B cell (primary cell): ENCODE measurements around the gene SNRK. TPM values are rescaled to one million over a fixed set of nuclear protein-coding genes. Genes with fewer than 3 reads are reported as not detected.
"Not testable (repeated sequence)": the region's sequence is repeated elsewhere in the genome, so short reads cannot be mapped to it uniquely, and the experiment has no call there.

Source experiments
- ATAC-seq: fragments of 200-7000 bp; cut with Tn5 transposase; one replicate; pipeline ENCODE4 v1.10.0; 2021; ENCODE audit warnings: low read depth, mild to moderate bottlenecking, moderate number of reproducible peaks, moderate library complexity
- CTCF ChIA-PET: fragments of 350-600 bp; sonication (Branson Sonifier 250); formaldehyde crosslinking; loops from one replicate; lab custom pipeline; 2021; ENCODE audit warnings: antibody characterized with exemption, inconsistent platforms; lab: Charles Lee
- POLR2A ChIA-PET: fragments of 350-600 bp; sonication (Branson Sonifier 250); formaldehyde crosslinking; loops from one replicate; lab custom pipeline; 2021; ENCODE audit warnings: antibody characterized with exemption; lab: Charles Lee
- DNase-seq: peaks from one replicate; pipeline ENCODE4 v3.0.0; 2013
- H2AFZ ChIP-seq: 2 replicates; pipeline ENCODE4 v1.6.1; 2012; ENCODE audit warnings: mild to moderate bottlenecking, low read depth, low read length; ENCODE audit not compliant: insufficient read depth, poor library complexity, severe bottlenecking
- H3K27ac ChIP-seq, 2 donors: 1 replicate in 1 of 2; 2 replicates in 1 of 2; pipeline ENCODE4 v1.5.1; 2012 to 2013; ENCODE audit warnings: low read length in 2 of 2, mild to moderate bottlenecking in 2 of 2, moderate library complexity in 1 of 2
- H3K27me3 ChIP-seq, 4 experiments: fragments of 200-600 bp in 1 of 4; sonication (generic) in 1 of 4; replicated peaks in 1 of 4; 1 replicate in 2 of 4; 2 replicates in 2 of 4; pipeline versions ENCODE4 v1.6.1 to v1.7.0; 2013 to 2016; ENCODE audit warnings: low read length in 3 of 4, mild to moderate bottlenecking in 2 of 4, mixed read lengths in 1 of 4, moderate library complexity in 1 of 4; ENCODE audit not compliant: insufficient read depth in 4 of 4, control insufficient read depth in 3 of 4; ENCODE audit errors: control extremely low read depth in 1 of 4
- H3K36me3 ChIP-seq, 2 experiments: replicated peaks in 1 of 2; 1 replicate in 1 of 2; 2 replicates in 1 of 2; pipeline versions ENCODE4 v1.6.1 to v1.7.1; 2013; ENCODE audit warnings: low read length in 1 of 2; ENCODE audit not compliant: insufficient read depth in 2 of 2, control insufficient read depth in 1 of 2; ENCODE audit errors: control extremely low read depth in 1 of 2, extremely low read depth in 1 of 2
- H3K4me1 ChIP-seq, 2 donors: fragments of 200-600 bp in 1 of 2; sonication (generic) in 1 of 2; 1 replicate in 1 of 2; 2 replicates in 1 of 2; pipeline versions ENCODE4 v1.5.1 to v1.6.1; 2013 to 2017; ENCODE audit warnings: low read length in 2 of 2; ENCODE audit not compliant: control insufficient read depth in 2 of 2, insufficient read depth in 2 of 2
- H3K4me2 ChIP-seq: replicated peaks from 2 replicates; pipeline ENCODE3; 2012; ENCODE audit warnings: mild to moderate bottlenecking, low read depth, low read length; ENCODE audit not compliant: poor library complexity, severe bottlenecking
- H3K4me3 ChIP-seq, 5 experiments: fragments of 200-600 bp in 1 of 5; sonication (generic) in 1 of 5; 1 replicate in 3 of 5; 2 replicates in 2 of 5; pipeline versions ENCODE4 v1.5.1 to v1.7.0; 2011 to 2016; ENCODE audit warnings: low read length in 4 of 5, mild to moderate bottlenecking in 4 of 5, low read depth in 2 of 5, control low read depth in 1 of 5, moderate library complexity in 1 of 5; ENCODE audit not compliant: insufficient read depth in 1 of 5; ENCODE audit errors: control extremely low read depth in 1 of 5, extremely low read depth in 1 of 5
- H3K79me2 ChIP-seq: fragments of 200-600 bp; sonication (generic); one replicate; pipeline ENCODE4 v1.6.0; 2016; ENCODE audit warnings: low read length; ENCODE audit not compliant: control insufficient read depth, insufficient read depth
- H3K9ac ChIP-seq: fragments of 200-600 bp; sonication (generic); 2 replicates; pipeline ENCODE4 v1.6.1; 2017; ENCODE audit warnings: mild to moderate bottlenecking, low read length, moderate library complexity
- H3K9me3 ChIP-seq, 3 donors: one replicate each; pipeline versions ENCODE4 v1.6.1 to v1.7.1; 2013; ENCODE audit warnings: low read length in 2 of 3; ENCODE audit not compliant: control insufficient read depth in 2 of 3, insufficient read depth in 1 of 3; ENCODE audit errors: control extremely low read depth in 1 of 3
- H4K20me1 ChIP-seq: 2 replicates; pipeline ENCODE4 v1.6.0; 2012; ENCODE audit warnings: mild to moderate bottlenecking, low read length; ENCODE audit not compliant: insufficient read depth, control insufficient read depth, poor library complexity, severe bottlenecking
- H3K27ac Mint-ChIP-seq: one replicate; pipeline ENCODE4 v1.8.0; 2021; ENCODE audit warnings: mixed read lengths
- H3K27me3 Mint-ChIP-seq: one replicate; pipeline ENCODE4 v1.8.0; 2021; ENCODE audit warnings: mixed read lengths
- H3K4me1 Mint-ChIP-seq: one replicate; pipeline ENCODE4 v1.8.0; 2021; ENCODE audit warnings: mixed read lengths
- H3K4me3 Mint-ChIP-seq: one replicate; pipeline ENCODE4 v1.8.0; 2021; ENCODE audit warnings: mixed read lengths
- H3K9me3 Mint-ChIP-seq: one replicate; pipeline ENCODE4 v1.8.0; 2022; ENCODE audit warnings: mixed read lengths; ENCODE audit not compliant: insufficient read depth
- EZH2 ChIP-seq: IDR thresholded peaks from 2 replicates; pipeline ENCODE4 v1.6.1; 2012; ENCODE audit warnings: borderline replicate concordance, low read depth, mild to moderate bottlenecking, moderate library complexity, low read length; ENCODE audit not compliant: insufficient read depth, poor library complexity, severe bottlenecking
- WGBS: methylation state at CpG from one replicate; pipeline ENCODE4 v1.1.5; 2013; ENCODE audit warnings: missing lambda C conversion rate; ENCODE audit not compliant: insufficient coverage; 5-methylcytosine and 5-hydroxymethylcytosine counted together
- intact Hi-C: fragments of 100-400 bp; cut with micrococcal nuclease; formaldehyde crosslinking; loops from one replicate; pipeline ENCODE4 v1.10.0; 2022
- polyA plus RNA-seq: library from polyadenylated mRNA; depleted of rRNA; stranded (reverse); fragments of >200 nt; gene quantifications from 2 replicates; pipeline ENCODE4 v1.2.3, GENCODE V29; 2012
- total RNA-seq, 2 donors: library from RNA; stranded (reverse); fragments of 120-200 nt in 1 of 2; gene quantifications; 1 replicate in 1 of 2; 2 replicates in 1 of 2; pipeline versions ENCODE4 v1.2.3 to v1.2.4, GENCODE V29; 2013 to 2022
- TF ChIP-seq, protein P1 (sequence below): fragments of 200-600 bp; IDR thresholded peaks from one replicate; pipeline ENCODE4 v1.8.0; 2022; ENCODE audit warnings: antibody characterized with exemption, mild to moderate bottlenecking

The SNRK gene
- total and polyA plus RNA-seq, 2 donors (not counting 1 experiment from before 2014, with no cell fraction given), result 17.8 to 46.7 TPM

- ChIA-PET CTCF (no interaction called here), POLR2A (no interaction called here)
- 92% methylated on average over 1 of the region's 4 CpGs for WGBS
- Histone ChIP-seq H2AFZ (no peak overlapping the region), H3K27ac (no peak overlapping the region), H3K36me3 (peaks cover 6 to 27% of the 10 kb centered on the region in 2 experiments), H3K79me2 (no peaks in the 10 kb centered on the region), H3K4me2 (no peak overlapping the region), H3K4me1 (no peaks in the 10 kb centered on the region), H3K9me3 (peaks cover 9 to 45% (median 22%) of the 10 kb centered on the region in 3 donors), H3K9ac (no peak overlapping the region), H3K4me3 (no peak overlapping the region), H3K27me3 (no peaks in the 10 kb centered on the region), H4K20me1 (no peaks in the 10 kb centered on the region)
- no peaks in the 10 kb centered on the region for H3K4me1 Mint-ChIP-seq
- ATAC-seq (no peak), DNase-seq (no peak)
- H3K27ac Mint-ChIP-seq, result no peak overlapping the region
- H3K27me3 Mint-ChIP-seq, result no peaks in the 10 kb centered on the region
- no peak overlapping the region for H3K4me3 Mint-ChIP-seq
- TF ChIP-seq EZH2, result no peak
- TF ChIP-seq, protein P1, sequence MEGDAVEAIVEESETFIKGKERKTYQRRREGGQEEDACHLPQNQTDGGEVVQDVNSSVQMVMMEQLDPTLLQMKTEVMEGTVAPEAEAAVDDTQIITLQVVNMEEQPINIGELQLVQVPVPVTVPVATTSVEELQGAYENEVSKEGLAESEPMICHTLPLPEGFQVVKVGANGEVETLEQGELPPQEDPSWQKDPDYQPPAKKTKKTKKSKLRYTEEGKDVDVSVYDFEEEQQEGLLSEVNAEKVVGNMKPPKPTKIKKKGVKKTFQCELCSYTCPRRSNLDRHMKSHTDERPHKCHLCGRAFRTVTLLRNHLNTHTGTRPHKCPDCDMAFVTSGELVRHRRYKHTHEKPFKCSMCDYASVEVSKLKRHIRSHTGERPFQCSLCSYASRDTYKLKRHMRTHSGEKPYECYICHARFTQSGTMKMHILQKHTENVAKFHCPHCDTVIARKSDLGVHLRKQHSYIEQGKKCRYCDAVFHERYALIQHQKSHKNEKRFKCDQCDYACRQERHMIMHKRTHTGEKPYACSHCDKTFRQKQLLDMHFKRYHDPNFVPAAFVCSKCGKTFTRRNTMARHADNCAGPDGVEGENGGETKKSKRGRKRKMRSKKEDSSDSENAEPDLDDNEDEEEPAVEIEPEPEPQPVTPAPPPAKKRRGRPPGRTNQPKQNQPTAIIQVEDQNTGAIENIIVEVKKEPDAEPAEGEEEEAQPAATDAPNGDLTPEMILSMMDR, result no peak
- H3K9me3 Mint-ChIP-seq, result peaks cover 29% of the 10 kb centered on the region
- intact Hi-C loops, result no loop called here
Measured at GRCh38 chr3:43353923-43354670, 67.8 kb downstream of the SNRK start.

- H3K27ac Mint-ChIP-seq, H3K36me3 ChIP-seq, H3K4me1 ChIP-seq, H3K79me2 ChIP-seq, POLR2A ChIA-PET, H3K27me3 Mint-ChIP-seq, H3K4me3 ChIP-seq, H3K9ac ChIP-seq, DNase-seq, ATAC-seq, H3K27me3 ChIP-seq, H3K27ac ChIP-seq, intact Hi-C loops, H2AFZ ChIP-seq, H3K4me1 Mint-ChIP-seq, CTCF ChIA-PET, H3K4me2 ChIP-seq, H4K20me1 ChIP-seq, H3K4me3 Mint-ChIP-seq: not testable (repeated sequence)
- 100% methylated on average over 2 of the region's 2 CpGs for WGBS
- H3K9me3 Mint-ChIP-seq, result peaks cover 29% of the 10 kb centered on the region
- H3K9me3 ChIP-seq, result peaks cover 9 to 45% (median 19%) of the 10 kb centered on the region in 3 donors
Measured at GRCh38 chr3:43356033-43356432, 69.7 kb downstream of the SNRK start.
